ENCODE results near the gene IL1R2. TPM values are rescaled to one million over a fixed set of nuclear protein-coding genes. Genes with fewer than 3 reads are reported as not detected.

IL1R2 gene
- total RNA-seq, 4 donors from 2014 or later: 2.9 to 8.2 (median 4.9) TPM

DNA sequence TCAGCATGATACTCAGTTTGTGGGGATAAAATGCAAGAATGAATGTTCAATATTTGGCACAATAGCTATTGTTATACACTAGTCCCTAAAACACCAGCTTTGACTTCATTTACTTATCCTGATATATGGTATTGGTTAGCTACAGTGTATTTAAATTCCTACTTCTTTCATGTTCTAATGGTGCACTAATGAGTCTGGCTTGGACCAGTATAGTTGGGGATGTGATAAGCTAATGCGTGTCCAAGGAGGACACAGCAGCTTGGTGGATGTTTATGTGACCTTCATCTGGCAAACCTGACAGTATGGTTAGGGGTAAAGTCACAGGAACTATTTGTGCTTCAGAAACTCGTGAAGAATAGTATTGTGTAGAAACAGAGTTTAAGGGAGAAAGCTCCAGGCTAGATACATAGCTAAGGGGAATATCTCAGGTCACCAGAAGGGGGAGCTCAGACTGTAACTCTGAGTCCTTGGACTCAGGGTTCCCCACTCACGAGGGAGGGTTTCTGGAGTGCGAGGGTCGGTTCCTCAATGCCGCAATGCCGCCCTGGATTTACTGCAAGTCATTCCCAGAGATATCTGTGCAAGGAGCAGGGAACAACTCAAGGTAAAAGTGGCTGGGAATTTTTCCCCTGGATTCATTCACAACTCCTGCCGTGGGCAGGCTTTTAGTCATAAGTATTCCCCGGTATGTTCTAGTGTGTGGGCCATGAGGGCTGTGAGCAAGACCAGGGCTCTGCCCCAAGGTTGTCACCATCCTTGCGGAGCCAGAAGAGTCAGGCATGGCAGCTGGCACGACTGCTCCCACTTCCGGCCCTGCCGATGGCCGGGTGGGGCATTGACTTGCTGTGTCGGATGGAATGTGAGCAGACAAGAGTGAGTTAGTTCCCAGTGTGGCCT lies 14.5 kb downstream of the IL1R2 start:
- intact Hi-C loops (cut with DNase I; ENCODE audit: low total_unique reads): no loop called here
- DNase-seq: peak in 1 of 2 donors; percentile 38
- no peak overlapping the region for H3K4me3 ChIP-seq
- no peaks in the 10 kb centered on the region for H3K27me3 ChIP-seq
- TF ChIP-seq, protein P1, sequence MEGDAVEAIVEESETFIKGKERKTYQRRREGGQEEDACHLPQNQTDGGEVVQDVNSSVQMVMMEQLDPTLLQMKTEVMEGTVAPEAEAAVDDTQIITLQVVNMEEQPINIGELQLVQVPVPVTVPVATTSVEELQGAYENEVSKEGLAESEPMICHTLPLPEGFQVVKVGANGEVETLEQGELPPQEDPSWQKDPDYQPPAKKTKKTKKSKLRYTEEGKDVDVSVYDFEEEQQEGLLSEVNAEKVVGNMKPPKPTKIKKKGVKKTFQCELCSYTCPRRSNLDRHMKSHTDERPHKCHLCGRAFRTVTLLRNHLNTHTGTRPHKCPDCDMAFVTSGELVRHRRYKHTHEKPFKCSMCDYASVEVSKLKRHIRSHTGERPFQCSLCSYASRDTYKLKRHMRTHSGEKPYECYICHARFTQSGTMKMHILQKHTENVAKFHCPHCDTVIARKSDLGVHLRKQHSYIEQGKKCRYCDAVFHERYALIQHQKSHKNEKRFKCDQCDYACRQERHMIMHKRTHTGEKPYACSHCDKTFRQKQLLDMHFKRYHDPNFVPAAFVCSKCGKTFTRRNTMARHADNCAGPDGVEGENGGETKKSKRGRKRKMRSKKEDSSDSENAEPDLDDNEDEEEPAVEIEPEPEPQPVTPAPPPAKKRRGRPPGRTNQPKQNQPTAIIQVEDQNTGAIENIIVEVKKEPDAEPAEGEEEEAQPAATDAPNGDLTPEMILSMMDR (IDR thresholded peaks at IDR 0.05): peak; percentile 26 to 52 (median 45)
- no peak for TF ChIP-seq POLR2A (IDR thresholded peaks at IDR 0.05)
- no peaks in the 10 kb centered on the region for H3K9me3 ChIP-seq
- no peaks in the 10 kb centered on the region for H3K4me1 ChIP-seq
- no peak overlapping the region for H3K27ac ChIP-seq
- H3K36me3 ChIP-seq: no peaks in the 10 kb centered on the region

DNA sequence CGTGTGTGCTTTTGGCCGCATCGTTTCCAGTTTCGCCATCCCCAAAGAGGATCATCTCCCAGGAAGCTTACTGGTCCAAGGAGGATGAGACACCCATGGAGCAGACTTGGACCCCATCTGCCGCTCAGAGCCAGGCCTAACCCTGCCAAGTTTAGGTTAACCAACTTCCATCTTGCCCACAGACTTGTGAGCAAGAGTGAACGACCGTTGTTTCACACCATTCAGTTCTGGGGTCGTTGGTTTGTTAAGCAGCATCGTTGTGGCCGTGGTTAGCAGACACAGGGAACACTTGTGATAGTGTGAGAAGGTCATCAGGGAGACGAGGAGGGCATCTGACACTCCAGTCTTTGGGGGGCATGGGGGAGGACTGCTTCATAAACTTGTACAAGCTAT lies 15.1 kb downstream of the IL1R2 start:
- Histone ChIP-seq H3K27me3 (no peaks in the 10 kb centered on the region), H3K36me3 (no peaks in the 10 kb centered on the region), H3K27ac (no peak overlapping the region), H3K4me1 (no peaks in the 10 kb centered on the region), H3K9me3 (no peaks in the 10 kb centered on the region), H3K4me3 (no peak overlapping the region)
- intact Hi-C loops (cut with DNase I; ENCODE audit: low total_unique reads): no loop called here
- no peak for DNase-seq
- no peak for TF ChIP-seq POLR2A (IDR thresholded peaks at IDR 0.05)
- TF ChIP-seq, protein P1 (IDR thresholded peaks at IDR 0.05): no peak

DNA sequence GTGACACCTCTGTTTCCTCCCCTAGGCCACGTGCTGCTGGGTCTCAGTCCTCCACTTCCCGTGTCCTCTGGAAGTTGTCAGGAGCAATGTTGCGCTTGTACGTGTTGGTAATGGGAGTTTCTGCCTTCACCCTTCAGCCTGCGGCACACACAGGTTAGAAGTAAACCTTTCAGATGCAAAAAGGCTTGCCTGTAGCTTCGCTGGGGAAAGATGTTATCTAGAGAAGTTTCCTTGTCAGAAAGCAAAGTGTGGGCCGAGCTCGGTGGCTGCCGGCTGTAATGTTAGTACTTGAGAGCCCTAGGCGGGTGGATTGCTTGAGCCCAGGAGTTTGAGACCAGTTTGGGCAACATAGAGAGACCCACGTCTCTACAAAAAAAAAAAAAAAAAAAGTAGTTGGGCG lies 16.7 kb downstream of the IL1R2 start:
- Histone ChIP-seq H3K4me1 (no peaks in the 10 kb centered on the region), H3K4me3 (no peak overlapping the region), H3K9me3 (no peaks in the 10 kb centered on the region), H3K36me3 (no peaks in the 10 kb centered on the region), H3K27me3 (no peaks in the 10 kb centered on the region), H3K27ac (no peak overlapping the region)
- no peak for DNase-seq
- intact Hi-C loops (cut with DNase I; ENCODE audit: low total_unique reads): no loop called here
- TF ChIP-seq, protein P1 (IDR thresholded peaks at IDR 0.05): no peak
- no peak for TF ChIP-seq POLR2A (IDR thresholded peaks at IDR 0.05)

DNA sequence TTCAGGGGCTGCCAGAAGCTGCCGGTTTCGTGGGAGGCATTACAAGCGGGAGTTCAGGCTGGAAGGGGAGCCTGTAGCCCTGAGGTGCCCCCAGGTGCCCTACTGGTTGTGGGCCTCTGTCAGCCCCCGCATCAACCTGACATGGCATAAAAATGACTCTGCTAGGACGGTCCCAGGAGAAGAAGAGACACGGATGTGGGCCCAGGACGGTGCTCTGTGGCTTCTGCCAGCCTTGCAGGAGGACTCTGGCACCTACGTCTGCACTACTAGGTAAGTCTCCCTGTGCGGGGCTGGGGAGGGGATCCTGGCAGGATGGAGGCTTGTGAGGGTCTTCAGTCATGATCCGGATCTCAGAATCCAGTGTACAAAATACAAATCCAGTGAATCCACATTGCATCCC lies 17.8 kb downstream of the IL1R2 start:
- no peaks in the 10 kb centered on the region for H3K4me1 ChIP-seq
- H3K27ac ChIP-seq: no peak overlapping the region
- intact Hi-C loops (cut with DNase I; ENCODE audit: low total_unique reads): no loop called here
- no peak overlapping the region for H3K4me3 ChIP-seq
- H3K36me3 ChIP-seq: no peaks in the 10 kb centered on the region
- no peaks in the 10 kb centered on the region for H3K27me3 ChIP-seq
- no peak for DNase-seq
- TF ChIP-seq POLR2A (IDR thresholded peaks at IDR 0.05): no peak
- TF ChIP-seq, protein P1 (IDR thresholded peaks at IDR 0.05): no peak
- no peaks in the 10 kb centered on the region for H3K9me3 ChIP-seq

DNA sequence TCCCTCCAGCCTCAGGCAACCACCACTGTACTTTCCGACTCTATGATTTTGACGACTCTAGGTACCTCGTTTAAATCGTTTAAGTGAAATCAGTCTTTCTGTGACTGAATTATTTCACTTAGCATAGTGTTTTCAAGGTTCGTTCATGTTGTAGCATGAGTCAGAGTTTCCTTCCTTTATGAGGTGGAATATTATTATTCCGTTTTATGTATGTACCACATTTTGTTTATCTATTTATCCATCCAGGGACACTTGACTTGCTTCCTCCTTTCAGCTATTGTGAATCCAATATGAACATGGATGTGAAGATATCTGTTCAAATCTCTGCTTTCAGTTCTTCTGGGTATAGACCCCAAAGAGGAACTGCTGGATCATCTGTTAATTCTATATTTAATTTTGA lies 19.1 kb downstream of the IL1R2 start:
- no peak overlapping the region for H3K27ac ChIP-seq
- no peak for TF ChIP-seq POLR2A (IDR thresholded peaks at IDR 0.05)
- TF ChIP-seq, protein P1 (IDR thresholded peaks at IDR 0.05): no peak
- no peaks in the 10 kb centered on the region for H3K27me3 ChIP-seq
- no peak overlapping the region for H3K4me3 ChIP-seq
- DNase-seq: no peak
- intact Hi-C loops (cut with DNase I; ENCODE audit: low total_unique reads): no loop called here
- no peaks in the 10 kb centered on the region for H3K36me3 ChIP-seq
- H3K4me1 ChIP-seq: no peaks in the 10 kb centered on the region
- no peaks in the 10 kb centered on the region for H3K9me3 ChIP-seq
